Measurements from ENCODE around the gene CPEB2.

The CPEB2 gene

GRCh38 chr4:15011166-15011565 is 8.9 kb downstream of the CPEB2 start:
- no peak for DNase-seq

- DNase-seq, result no peak
Observed at GRCh38 chr4:15012017-15012788, 9.9 kb downstream of the CPEB2 start.

- no peak for DNase-seq
Observed at GRCh38 chr4:15013585-15013984, 11.3 kb downstream of the CPEB2 start.

DNA sequence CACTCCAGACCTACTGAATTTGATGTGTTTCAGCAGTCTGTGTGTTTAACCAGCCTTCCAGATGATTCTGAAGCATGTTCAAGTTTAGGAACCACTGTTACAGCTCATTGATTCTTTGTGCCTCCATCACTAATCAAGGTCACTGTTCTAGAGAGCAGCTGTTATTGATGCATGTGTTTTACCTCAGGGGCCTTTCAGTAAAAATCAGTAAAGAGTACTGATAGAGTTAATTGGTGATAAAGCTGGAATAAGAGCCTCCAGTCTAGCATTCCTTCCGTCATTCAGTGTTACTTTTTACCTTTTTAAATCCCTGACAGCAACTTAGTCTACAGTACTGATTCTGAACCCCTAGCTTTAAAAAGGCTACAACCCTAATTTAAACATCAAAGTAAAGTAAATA is 12.9 kb downstream of the CPEB2 start:
- DNase-seq, result no peak

- no peak for DNase-seq
Observed at GRCh38 chr4:15018361-15018760, 16.1 kb downstream of the CPEB2 start.

DNA sequence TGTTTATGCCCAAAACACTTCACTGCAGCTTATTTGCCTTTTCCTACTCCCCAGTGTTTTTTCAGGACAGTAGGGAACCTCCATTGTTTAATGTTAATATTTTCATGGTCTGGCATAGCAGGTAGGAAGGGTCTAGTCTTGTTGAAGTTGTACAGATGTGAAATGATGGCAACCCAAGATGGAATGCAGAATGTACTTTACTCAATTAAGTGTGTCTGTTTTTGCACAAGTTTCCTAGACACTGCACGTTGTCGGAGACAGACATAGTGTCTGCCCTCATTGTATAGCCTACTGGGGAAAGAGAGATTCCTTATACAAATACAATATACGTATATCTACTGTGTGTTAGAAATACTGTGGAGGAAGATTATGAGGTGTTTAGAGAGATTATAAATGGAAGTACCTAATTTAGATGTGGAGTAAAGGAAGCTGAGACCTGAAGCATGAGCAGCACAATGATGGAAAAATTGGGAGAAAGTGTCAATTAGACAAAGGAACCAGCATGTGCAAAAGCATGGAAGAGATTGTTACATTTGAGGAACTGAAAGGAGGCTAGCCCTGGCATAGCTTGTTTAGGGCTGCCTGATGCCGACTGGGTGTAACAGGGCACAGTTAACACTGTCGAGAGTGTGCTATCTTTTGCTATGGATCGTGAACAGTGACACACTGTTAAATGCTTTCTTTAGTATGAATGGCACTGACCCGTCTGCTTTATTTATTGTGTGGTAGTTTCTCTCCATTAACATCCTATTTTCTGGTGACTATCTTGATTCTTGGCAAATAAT is 18.4 kb downstream of the CPEB2 start:
- no peak for DNase-seq

- no peak for DNase-seq
Observed at GRCh38 chr4:15021311-15021710, 19.0 kb downstream of the CPEB2 start.

GRCh38 chr4:15021946-15022345 is 19.7 kb downstream of the CPEB2 start:
- no peak for DNase-seq

GRCh38 chr4:15024386-15024785 is 22.1 kb downstream of the CPEB2 start:
- DNase-seq, result no peak

DNA sequence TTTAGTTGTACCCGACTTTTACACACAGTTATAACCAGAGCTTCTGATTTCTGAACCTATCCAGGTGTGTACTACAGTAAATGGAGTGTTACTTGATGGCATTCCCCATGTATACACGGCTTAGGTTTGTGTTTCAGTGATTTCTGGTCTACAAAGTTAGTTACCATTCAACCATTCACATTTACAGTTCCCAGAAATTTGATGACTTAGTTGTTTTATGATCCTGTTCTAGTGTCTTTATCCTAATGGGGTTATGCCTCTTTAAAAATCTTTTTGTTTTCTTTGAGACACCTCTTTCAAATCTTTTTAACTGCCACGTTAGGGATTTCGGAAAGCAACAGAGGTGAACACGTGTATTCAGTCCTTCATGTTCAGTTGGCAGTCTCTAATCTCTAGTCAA is 23.4 kb downstream of the CPEB2 start:
- DNase-seq, result no peak

DNA sequence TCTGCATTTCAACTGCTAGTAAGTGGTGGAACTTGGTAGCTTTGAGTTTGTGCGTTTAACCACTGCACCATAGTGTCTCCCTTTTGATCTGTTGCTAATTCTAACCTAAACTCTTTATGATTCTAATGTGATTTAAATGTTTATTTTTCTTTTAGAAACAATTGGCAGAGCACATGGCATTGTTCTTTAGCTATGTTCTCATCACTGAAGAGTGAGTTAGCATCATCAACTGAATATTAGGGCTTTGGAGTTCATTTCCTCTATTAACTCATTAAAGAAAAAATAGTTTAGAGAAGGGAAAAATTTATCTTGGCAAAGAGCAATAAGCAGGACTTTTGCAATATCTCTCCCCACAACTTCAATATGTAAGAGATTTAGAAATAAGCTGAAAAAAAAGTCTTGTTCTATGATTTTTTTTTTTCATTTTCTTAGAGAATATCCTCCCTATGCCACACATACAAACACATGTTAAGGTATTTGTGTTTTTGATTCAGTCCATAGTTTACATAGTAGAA is 25.7 kb downstream of the CPEB2 start:
- DNase-seq, result no peak

DNA sequence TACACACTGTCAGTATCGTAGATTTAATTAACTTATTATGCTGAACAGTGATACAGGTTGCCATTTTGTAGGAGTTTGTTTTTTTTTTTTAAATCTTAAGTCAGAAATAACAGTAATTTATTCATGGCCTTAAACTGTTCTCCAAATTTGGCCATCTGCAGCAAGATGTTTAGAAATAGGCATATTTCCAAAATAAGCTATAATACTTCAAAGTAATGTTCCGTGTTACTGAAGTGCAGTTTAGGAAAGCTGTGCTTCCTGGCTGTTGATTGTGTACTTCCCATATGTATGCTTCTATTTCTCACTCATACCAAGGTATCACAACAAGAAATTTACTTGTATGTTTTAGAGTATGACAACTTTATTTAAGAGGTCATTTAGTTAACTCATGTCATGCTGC is 28.9 kb downstream of the CPEB2 start:
- DNase-seq, result no peak

DNA sequence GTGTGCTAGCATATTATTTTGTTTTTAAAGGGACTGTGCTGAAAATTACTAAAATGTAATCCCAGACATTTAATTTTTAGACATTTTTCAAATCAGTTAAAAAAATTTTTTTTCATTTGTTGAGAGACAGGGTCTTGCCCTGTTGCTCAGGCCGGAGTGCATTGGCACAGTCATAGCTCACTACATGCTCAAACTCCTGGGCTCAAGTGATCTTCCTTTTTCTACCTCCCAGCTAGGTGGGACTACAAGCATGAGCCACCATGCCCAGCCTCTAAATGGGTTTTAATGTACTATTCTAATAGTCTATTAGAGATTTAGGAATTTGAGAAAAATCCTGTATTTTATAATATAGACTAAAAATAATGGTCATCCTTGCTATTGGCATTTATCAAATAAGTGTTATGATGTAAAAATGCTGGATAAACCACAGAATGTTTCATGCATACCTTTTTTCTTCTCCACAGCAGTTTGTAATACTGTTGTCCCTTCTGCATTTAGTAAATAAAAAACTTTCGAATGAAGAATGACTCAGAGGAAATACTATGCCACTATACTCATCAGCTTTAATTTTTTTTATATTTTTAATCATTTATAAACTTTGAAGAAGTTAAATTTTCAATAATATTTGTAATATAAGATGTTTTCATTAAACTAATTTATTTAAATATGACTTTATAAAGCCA is 29.9 kb downstream of the CPEB2 start:
- DNase-seq, result no peak

- DNase-seq, result no peak
Observed at GRCh38 chr4:15034071-15034764, 31.9 kb downstream of the CPEB2 start.

DNA sequence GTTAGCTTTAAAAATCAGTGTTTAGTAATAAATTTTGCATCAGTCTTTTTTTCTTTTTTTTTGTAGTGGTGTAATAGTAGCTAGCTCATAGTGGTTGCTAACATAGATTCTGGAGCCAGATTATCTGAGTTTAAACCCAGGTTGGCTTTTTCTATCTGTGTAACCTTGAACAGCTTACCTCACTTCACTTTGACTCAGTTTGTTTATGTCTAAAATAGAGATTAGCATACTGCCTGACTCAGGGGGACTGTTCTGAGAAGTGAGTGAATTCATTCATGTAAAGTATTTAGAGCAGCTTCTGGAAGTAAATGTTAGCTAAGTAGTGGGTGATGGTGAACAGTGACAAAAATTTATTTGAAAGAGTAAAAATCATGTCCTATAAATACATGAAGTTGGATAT is 32.9 kb downstream of the CPEB2 start:
- no peak for DNase-seq

DNA sequence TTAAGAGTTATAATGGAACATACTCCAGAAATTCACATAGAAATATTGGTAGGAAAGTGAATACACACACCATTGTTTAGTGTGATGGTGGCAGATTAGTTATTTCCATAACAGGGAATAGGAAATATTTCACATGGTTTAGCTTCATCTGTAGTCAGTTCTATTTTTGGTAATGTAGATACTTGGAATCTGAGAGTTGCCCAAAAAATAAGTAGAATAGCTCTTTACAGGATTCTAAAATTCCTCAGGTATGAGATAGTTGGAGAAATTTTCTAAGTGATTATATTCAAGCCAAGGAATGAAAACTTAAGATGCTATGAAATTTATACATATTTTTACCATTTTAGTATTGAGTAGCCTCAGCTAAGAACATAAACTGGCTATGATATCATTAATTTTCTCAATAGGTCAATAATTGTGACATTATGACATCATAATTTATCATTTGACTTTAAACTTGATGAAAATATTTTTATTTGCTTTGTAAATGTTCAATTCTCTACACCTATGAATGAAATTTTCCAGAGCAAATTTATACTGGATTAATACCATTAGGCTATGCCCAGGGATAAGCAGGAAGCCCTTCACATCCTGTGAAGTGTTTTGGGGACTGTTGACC is 35.8 kb downstream of the CPEB2 start:
- DNase-seq, result no peak

DNA sequence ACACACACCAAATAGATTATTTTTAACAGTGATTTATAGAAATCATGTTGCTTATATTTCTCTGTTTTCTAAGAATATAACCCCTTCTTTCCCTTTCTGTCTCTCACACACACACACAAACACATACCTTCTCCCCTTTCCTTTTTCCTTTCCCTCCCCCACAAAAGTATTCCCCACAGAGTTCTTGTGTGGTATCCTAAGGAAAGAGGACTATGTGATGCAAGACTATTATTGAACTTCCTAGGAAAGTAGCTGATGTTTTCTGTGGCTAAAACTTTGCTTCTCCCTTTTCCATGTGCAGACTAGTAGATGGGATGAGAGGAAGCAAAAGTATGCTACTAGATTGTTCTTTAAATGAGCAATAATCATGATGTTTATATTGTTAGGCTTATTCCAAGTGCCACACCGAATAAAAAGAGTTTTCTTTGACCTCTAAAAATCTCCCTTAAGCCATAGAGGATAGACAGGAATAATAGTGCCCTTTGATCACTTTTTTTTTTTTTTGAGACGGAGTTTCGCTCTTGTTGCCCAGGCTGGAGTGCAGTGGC is 38.7 kb downstream of the CPEB2 start:
- no peak for DNase-seq

- no peak for DNase-seq
Observed at GRCh38 chr4:15042529-15043167, 40.4 kb downstream of the CPEB2 start.

GRCh38 chr4:15043226-15043625 is 40.9 kb downstream of the CPEB2 start:
- DNase-seq, result no peak

GRCh38 chr4:15043922-15044321 is 41.6 kb downstream of the CPEB2 start:
- DNase-seq, result no peak

GRCh38 chr4:15054541-15054940 is 52.3 kb downstream of the CPEB2 start:
- no peak for DNase-seq

GRCh38 chr4:15060213-15060612 is 57.9 kb downstream of the CPEB2 start:
- no peak for DNase-seq

Data from 8988T (cell line).